ENCODE data around the gene LRGUK.

Gene LRGUK

DNA sequence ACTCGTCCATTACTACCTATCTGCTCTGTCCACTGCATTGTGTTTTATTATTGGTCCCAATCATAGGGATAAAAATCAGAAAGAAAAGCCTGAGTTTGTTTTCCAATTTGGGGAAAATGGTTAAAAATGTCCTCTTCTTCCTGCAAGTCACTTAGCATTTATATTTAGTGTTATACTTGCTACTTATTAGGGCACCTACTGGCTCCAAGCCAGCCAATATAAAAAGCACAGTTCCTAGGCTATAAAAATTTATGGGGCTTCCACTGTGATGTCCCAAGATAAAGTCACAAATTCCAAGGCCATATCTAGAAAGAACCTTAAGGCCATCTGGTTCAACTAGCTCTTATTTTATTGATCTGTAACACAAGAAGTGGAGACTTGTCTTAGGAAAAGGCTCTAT is 186.4 kb downstream of the LRGUK start:
- no peak for DNase-seq

All from T1000 (cell line).